AG08395 (cell line): Measurements from ENCODE around the gene LILRB2.
"Not testable (repeated sequence)": the region's sequence is repeated elsewhere in the genome, so short reads cannot be mapped to it uniquely, and the experiment has no call there.

Source experiments
- DNase-seq: peaks from one replicate; pipeline ENCODE4 v3.0.0; 2012; ENCODE audit warnings: mixed read lengths, low spot score

LILRB2 gene

GRCh38 chr19:54302257-54302656, 21.3 kb upstream of the LILRB2 start:
- no peak for DNase-seq

- no peak for DNase-seq
Measured at GRCh38 chr19:54299515-54299914, 18.6 kb upstream of the LILRB2 start.

GRCh38 chr19:54299126-54299498, 18.2 kb upstream of the LILRB2 start:
- DNase-seq, result no peak

- no peak for DNase-seq
Measured at GRCh38 chr19:54298357-54299125, 17.6 kb upstream of the LILRB2 start.

GRCh38 chr19:54297759-54298305, 16.9 kb upstream of the LILRB2 start:
- DNase-seq, result no peak

- no peak for DNase-seq
Measured at GRCh38 chr19:54294539-54294938, 13.6 kb upstream of the LILRB2 start.

- not testable (repeated sequence) for DNase-seq
Measured at GRCh38 chr19:54289160-54289559, 8.2 kb upstream of the LILRB2 start.

GRCh38 chr19:54287456-54287855, 6.5 kb upstream of the LILRB2 start:
- no peak for DNase-seq

GRCh38 chr19:54286283-54286682, 5.4 kb upstream of the LILRB2 start:
- DNase-seq, result not testable (repeated sequence)

- not testable (repeated sequence) for DNase-seq
Measured at GRCh38 chr19:54285427-54286056, 4.6 kb upstream of the LILRB2 start.

- no peak for DNase-seq
Measured at GRCh38 chr19:54282686-54283470, 2.0 kb upstream of the LILRB2 start.

GRCh38 chr19:54281729-54282075, 792 bp upstream of the LILRB2 start:
- not testable (repeated sequence) for DNase-seq

- not testable (repeated sequence) for DNase-seq
Measured at GRCh38 chr19:54280441-54280840, 469 bp downstream of the LILRB2 start.

- DNase-seq, result not testable (repeated sequence)
Measured at GRCh38 chr19:54280025-54280424, 885 bp downstream of the LILRB2 start.

GRCh38 chr19:54279406-54279962, 1.4 kb downstream of the LILRB2 start:
- DNase-seq, result no peak

- DNase-seq, result not testable (repeated sequence)
Measured at GRCh38 chr19:54278571-54279195, 2.2 kb downstream of the LILRB2 start.

- DNase-seq, result not testable (repeated sequence)
Measured at GRCh38 chr19:54278056-54278455, 2.9 kb downstream of the LILRB2 start.

GRCh38 chr19:54277111-54277615, 3.7 kb downstream of the LILRB2 start:
- not testable (repeated sequence) for DNase-seq

GRCh38 chr19:54275951-54276350, 5.0 kb downstream of the LILRB2 start:
- no peak for DNase-seq

- not testable (repeated sequence) for DNase-seq
Measured at GRCh38 chr19:54274516-54274915, 6.4 kb downstream of the LILRB2 start.

- no peak for DNase-seq
Measured at GRCh38 chr19:54273821-54274220, 7.1 kb downstream of the LILRB2 start.

- DNase-seq, result not testable (repeated sequence)
Measured at GRCh38 chr19:54272181-54272580, 8.7 kb downstream of the LILRB2 start.
